Fibroblast of villous mesenchyme (primary cell): ENCODE data around the gene SAYSD1. TPM values are rescaled to one million over a fixed set of nuclear protein-coding genes. Genes with fewer than 3 reads are reported as not detected.

Experiments
- DNase-seq: peaks from one replicate; pipeline ENCODE4 v3.0.0-alpha.2; 2010; ENCODE audit warnings: low read depth
- H3K4me3 ChIP-seq: 2 replicates; pipeline ENCODE4 v1.5.1; 2011; ENCODE audit warnings: low read depth, mild to moderate bottlenecking, low read length
- CTCF ChIP-seq: IDR thresholded peaks from 2 replicates; pipeline ENCODE4 v1.5.1; 2012; ENCODE audit warnings: low read depth, mild to moderate bottlenecking, low read length; ENCODE audit not compliant: insufficient read depth
- total RNA-seq: library from RNA; depleted of rRNA; stranded (reverse); fragments of >200 nt; gene quantifications from 2 replicates; pipeline ENCODE4 v1.2.3, GENCODE V29; 2012

Gene SAYSD1
- total RNA-seq, 1 donor: 17.7 TPM

- peak; percentile 66 for DNase-seq
- TF ChIP-seq CTCF: peak; percentile 56
- H3K4me3 ChIP-seq: no peak overlapping the region
These were observed 12.7 kb downstream of the SAYSD1 start for GRCh38 chr6:39102071-39102820.

DNA sequence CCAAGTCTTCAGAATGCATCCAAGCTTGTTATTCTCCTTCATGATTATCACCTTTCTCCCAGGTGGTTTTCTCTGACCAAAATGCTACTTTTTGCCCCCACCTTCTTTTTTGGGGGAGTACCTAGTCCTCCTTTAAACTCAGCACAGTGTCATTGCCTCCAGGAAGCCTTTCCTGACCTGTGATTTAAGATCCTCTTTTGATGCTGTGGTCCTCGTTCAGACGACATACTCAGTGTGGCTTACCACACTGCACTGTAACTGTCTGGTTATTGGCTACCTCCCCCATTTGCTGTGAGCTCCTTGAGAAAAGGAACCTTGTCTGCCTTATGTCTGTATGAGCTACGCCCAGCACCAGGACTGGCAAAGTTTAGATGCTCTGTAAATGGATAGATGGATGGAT is 14.6 kb downstream of the SAYSD1 start:
- H3K4me3 ChIP-seq: no peak overlapping the region
- no peak for TF ChIP-seq CTCF
- no peak for DNase-seq

- DNase-seq: no peak
- TF ChIP-seq CTCF: no peak
- no peak overlapping the region for H3K4me3 ChIP-seq
These were observed 19.4 kb downstream of the SAYSD1 start for GRCh38 chr6:39095578-39095977.

- TF ChIP-seq CTCF: no peak
- H3K4me3 ChIP-seq: no peak overlapping the region
- DNase-seq: no peak
These were observed 21.8 kb downstream of the SAYSD1 start for GRCh38 chr6:39093149-39093708.

DNA sequence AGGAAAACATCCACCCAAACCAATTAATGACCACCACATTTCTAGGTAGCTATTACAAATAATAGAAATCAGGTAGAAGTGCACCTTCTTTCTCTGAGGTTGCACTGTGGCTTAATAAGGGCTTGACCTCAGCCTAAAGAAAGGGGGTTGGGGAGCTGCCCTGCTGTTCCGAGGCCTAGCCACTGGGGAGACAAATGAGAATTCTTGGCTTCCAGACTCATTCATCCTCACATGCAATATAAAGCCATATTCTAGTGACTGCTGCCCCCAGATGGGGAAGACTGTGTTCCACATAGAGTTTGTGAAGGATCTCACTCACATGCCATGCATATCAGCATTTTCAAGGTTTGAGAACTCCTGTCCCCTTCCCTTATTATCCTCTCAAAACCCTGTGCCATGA is 22.9 kb downstream of the SAYSD1 start:
- no peak overlapping the region for H3K4me3 ChIP-seq
- no peak for TF ChIP-seq CTCF
- DNase-seq: no peak

DNA sequence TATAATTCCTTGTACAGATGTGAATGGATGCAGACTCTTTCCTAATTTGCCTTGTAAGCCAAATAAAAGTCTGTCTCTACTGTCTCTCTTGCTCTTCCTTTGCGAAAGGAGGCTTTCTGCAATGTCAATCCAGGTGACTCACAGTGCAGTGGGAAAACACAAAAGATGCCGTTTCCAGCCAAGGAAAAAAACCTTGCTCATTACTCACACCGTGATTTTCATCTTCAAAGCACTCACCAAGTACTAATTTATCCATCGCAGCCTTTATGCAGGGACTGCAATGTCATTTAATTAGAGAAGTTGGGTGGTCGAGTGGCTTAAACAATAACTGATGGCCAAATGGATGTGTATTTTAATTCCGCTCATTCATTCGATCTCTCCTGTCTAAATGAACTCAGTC is 23.8 kb downstream of the SAYSD1 start:
- H3K4me3 ChIP-seq: no peak overlapping the region
- TF ChIP-seq CTCF: no peak
- DNase-seq: no peak
